ENCODE data around the gene EML2.

The EML2 gene

DNA sequence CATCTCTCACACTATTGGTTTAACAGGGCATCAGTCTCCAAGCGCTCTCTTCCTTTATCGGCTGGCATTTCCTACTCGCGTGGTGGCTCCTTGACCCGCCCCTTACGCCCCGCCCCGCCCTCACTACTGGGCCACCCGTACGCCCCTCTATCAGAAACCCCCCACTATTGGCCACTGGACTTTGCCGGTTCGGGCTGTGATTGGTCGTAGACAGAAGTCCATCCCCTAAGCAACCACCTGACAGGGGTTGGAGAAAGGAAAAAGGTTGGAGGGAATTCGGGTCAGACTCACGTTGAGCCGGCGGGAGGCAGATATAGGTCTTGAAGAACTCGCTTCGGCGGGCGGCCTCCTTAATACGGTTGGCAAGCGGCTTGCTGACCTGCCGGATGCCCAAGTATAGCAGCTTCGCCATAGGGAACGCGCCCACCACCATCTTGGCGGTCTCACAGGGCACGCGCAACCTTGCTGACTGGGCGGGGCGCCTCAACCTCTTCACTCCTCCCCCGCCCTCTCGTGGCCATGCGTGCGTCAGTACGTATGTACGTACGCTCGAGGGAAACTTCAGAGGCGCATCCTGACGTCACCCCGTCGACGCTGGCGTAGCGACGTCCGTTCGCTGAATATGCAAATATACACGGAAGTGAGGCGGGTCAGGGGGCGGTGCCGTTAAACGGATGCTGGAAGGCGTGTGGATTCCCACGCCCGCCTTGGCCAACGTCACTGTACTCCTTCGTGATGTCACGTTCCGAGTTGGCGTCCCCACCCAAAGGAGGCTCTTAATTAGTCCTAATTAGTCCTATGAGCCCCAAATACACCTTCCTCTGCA is 54.7 kb downstream of the EML2 start, which contains the start of gene OPA3:
OPA3 (minus strand) TSS at position 471 of the 826 bp plus-strand sequence; CDS start at position 433, 38 bp downstream.
- DNase-seq (ENCODE audit: insufficient read length, low spot score), result peak; percentile 89
- TF ChIP-seq, protein P1, sequence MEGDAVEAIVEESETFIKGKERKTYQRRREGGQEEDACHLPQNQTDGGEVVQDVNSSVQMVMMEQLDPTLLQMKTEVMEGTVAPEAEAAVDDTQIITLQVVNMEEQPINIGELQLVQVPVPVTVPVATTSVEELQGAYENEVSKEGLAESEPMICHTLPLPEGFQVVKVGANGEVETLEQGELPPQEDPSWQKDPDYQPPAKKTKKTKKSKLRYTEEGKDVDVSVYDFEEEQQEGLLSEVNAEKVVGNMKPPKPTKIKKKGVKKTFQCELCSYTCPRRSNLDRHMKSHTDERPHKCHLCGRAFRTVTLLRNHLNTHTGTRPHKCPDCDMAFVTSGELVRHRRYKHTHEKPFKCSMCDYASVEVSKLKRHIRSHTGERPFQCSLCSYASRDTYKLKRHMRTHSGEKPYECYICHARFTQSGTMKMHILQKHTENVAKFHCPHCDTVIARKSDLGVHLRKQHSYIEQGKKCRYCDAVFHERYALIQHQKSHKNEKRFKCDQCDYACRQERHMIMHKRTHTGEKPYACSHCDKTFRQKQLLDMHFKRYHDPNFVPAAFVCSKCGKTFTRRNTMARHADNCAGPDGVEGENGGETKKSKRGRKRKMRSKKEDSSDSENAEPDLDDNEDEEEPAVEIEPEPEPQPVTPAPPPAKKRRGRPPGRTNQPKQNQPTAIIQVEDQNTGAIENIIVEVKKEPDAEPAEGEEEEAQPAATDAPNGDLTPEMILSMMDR (IDR thresholded peaks at IDR 0.05; ENCODE audit: insufficient read depth, missing control alignments), result no peak
- FAIRE-seq, result peak; percentile 84

DNA sequence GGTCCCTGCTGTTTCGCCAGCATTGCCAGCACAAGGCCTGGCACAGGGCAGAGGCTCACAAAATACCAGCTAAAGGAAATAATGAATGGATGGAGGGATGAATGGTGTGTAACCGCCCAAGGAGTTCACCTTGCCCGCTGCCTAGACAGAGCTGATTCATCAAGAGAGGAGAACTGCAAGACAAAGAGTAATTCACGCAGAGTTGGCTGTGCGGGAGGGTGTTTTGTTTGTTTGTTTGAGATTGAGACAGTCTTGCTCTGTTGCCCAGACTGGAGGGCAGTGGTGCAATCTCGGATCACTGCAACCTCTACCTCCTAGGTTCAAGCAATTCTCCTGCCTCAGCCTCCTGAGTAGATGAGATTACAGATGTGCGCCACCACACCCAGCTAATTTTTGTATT is 57.6 kb downstream of the EML2 start:
- DNase-seq (ENCODE audit: insufficient read length, low spot score), result no peak
- FAIRE-seq, result no peak
- TF ChIP-seq, protein P1 (IDR thresholded peaks at IDR 0.05; ENCODE audit: insufficient read depth, missing control alignments), result no peak

DNA sequence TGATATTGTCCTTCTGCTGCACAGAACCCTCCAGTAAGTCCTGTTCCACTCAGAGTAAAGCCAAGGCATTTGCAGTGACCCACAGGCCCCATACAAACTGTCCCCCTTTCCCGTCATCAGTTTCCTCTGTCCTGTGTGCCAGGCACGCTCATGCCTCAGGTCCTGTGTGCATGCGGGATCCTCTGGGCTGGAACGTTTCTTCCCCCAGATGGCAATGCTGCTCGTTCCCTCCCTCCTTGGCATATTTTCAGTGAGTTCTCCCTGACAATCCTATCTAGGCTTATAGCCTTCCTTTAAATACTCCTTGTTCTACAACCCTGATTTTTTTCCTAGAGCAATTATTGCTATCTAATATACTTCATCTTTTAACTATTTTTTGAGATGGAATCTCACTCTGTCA is 60.3 kb downstream of the EML2 start:
- TF ChIP-seq, protein P1 (IDR thresholded peaks at IDR 0.05; ENCODE audit: insufficient read depth, missing control alignments), result no peak
- FAIRE-seq (no peak), DNase-seq (ENCODE audit: insufficient read length, low spot score) (no peak)

DNA sequence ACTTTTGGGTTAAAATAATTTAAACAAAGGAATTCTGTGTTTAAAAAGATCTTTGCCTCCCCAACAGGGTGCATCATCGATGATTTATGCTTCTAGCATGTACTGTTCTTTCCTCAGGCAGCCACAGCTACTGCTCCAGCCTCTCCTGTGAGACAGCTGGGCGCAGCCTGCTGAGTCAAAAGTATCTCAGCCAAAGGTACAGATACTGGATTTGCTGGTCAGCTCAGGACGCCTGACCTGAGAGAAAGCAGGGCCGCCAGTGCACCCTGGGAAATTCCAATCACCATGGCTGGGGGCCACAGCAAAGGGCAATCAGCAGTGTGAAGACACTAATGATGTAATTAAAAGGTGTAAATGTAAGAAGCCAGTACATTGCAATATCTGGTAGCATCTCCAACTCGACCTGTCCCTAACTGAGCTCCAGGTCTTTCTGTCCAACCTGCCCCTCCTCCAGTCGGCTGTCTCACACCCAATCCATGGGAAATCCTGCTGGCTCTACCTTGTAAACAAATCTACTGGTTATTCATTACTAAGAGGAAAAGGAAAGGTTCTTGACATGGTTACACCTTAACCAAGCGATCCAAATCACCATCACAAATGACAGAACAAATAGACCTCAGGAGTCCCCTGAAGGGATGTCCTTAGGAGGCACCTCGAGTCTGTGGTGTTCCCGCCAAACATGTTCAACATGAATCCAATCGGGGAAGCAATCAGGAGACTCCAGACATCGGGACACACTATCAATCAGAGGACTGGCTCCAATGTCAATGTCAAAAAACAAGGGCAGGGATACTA is 61.9 kb downstream of the EML2 start:
- TF ChIP-seq, protein P1 (IDR thresholded peaks at IDR 0.05; ENCODE audit: insufficient read depth, missing control alignments), result no peak
- no peak for FAIRE-seq

DNA sequence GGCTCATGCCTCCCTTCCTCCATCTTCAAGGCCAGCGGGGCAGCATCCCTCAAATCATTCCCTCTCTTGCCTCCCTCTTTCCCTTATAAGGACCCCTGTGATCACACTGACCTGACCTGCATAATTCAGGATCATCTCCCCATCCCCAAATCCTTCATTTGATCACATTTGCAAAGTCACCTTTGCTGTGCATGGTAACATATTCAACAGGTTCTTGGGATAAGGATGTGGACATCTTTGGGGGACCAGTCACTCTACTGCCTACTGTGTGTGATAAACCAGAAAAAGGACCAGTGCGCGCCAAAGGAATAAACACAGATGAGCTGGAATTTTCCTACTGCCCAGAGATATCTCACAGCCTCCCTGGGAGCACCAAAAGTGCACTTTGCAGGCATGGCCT is 62.5 kb downstream of the EML2 start:
- TF ChIP-seq, protein P1 (IDR thresholded peaks at IDR 0.05; ENCODE audit: insufficient read depth, missing control alignments), result no peak
- no peak for FAIRE-seq

More for the DNA sequence above, 61.9 kb downstream of the EML2 start:
- no peak for DNase-seq (ENCODE audit: insufficient read length, low spot score)

DNA sequence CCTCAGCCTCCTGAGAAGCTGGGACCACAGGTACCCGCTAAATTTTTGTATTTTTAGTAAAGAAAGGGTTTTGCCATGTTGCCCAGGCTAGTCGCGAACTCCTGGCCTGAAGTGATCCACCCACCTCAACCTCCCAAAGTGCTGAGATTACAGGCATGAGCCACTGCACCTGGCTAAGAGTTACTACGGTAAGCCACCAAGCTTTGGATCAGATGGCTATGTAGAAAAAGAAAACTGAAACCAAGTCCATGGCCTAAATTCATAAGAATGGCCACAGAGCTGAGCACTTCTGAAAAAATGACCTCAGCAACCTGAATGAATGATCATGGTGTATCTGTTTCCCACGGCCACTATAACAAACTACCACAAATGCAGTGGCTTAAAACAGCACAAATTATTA is 64.0 kb downstream of the EML2 start:
- TF ChIP-seq, protein P1 (IDR thresholded peaks at IDR 0.05; ENCODE audit: insufficient read depth, missing control alignments), result no peak
- DNase-seq (ENCODE audit: insufficient read length, low spot score), result no peak
- FAIRE-seq, result no peak

More for the DNA sequence above, 62.5 kb downstream of the EML2 start:
- DNase-seq (ENCODE audit: insufficient read length, low spot score), result no peak

All from D721Med (cell line).